ENCODE measurements around the gene LUC7L. TPM values are rescaled to one million over a fixed set of nuclear protein-coding genes. Genes with fewer than 3 reads are reported as not detected.

The LUC7L gene
- total RNA-seq, 1 donor from 2014 or later: 154 TPM

- Mint-ChIP-seq H3K4me3 (no peak within 1 kb of the TSS), H3K27ac (no peak within 1 kb of the TSS), H3K9me3 (no peaks in the 10 kb centered on the region), H3K36me3 (peaks cover 4% of the 10 kb centered on the region), H3K27me3 (peaks cover 63% of the 10 kb centered on the region), H3K4me1 (ENCODE audit: unreplicated experiment) (peaks cover 7% of the 10 kb centered on the region)
- TF ChIP-seq CTCF (conservative IDR thresholded peaks at IDR 0.05): no peak
- no peak for DNase-seq (ENCODE audit: extremely low spot score, unreplicated experiment)
Measured at GRCh38 chr16:152141-153128, 76.8 kb downstream of the LUC7L start, which contains the start of gene HBZ. Gene HBZ (plus strand): TSS chr16:152644. CDS start chr16:152910, 266 bp downstream.

GRCh38 chr16:149024-149660 lies 80.1 kb downstream of the LUC7L start:
- no peak overlapping the region for H3K4me3 Mint-ChIP-seq
- no peaks in the 10 kb centered on the region for H3K9me3 Mint-ChIP-seq
- peaks cover 43% of the 10 kb centered on the region for H3K27me3 Mint-ChIP-seq
- no peak for TF ChIP-seq CTCF (conservative IDR thresholded peaks at IDR 0.05)
- no peak for DNase-seq (ENCODE audit: extremely low spot score, unreplicated experiment)
- no peaks in the 10 kb centered on the region for H3K4me1 Mint-ChIP-seq (ENCODE audit: unreplicated experiment)
- H3K36me3 Mint-ChIP-seq: no peaks in the 10 kb centered on the region
- H3K27ac Mint-ChIP-seq: no peak overlapping the region

GRCh38 chr16:146646-147045 lies 82.6 kb downstream of the LUC7L start:
- H3K36me3 Mint-ChIP-seq: no peaks in the 10 kb centered on the region
- no peak overlapping the region for H3K27ac Mint-ChIP-seq
- TF ChIP-seq CTCF (conservative IDR thresholded peaks at IDR 0.05): no peak

GRCh38 chr16:144797-145252 lies 84.4 kb downstream of the LUC7L start:
- no peak for TF ChIP-seq CTCF (conservative IDR thresholded peaks at IDR 0.05)
- no peak overlapping the region for H3K27ac Mint-ChIP-seq
- no peaks in the 10 kb centered on the region for H3K36me3 Mint-ChIP-seq
- no peaks in the 10 kb centered on the region for H3K9me3 Mint-ChIP-seq
- no peak for DNase-seq (ENCODE audit: extremely low spot score, unreplicated experiment)
- no peak overlapping the region for H3K4me3 Mint-ChIP-seq
- no peaks in the 10 kb centered on the region for H3K4me1 Mint-ChIP-seq (ENCODE audit: unreplicated experiment)
- peaks cover 27% of the 10 kb centered on the region for H3K27me3 Mint-ChIP-seq

More at GRCh38 chr16:146646-147045, 82.6 kb downstream of the LUC7L start:
- H3K27me3 Mint-ChIP-seq: peaks cover 36% of the 10 kb centered on the region
- H3K4me1 Mint-ChIP-seq (ENCODE audit: unreplicated experiment): no peaks in the 10 kb centered on the region
- no peaks in the 10 kb centered on the region for H3K9me3 Mint-ChIP-seq
- no peak for DNase-seq (ENCODE audit: extremely low spot score, unreplicated experiment)
- H3K4me3 Mint-ChIP-seq: no peak overlapping the region

- Mint-ChIP-seq H3K4me1 (ENCODE audit: unreplicated experiment) (no peaks in the 10 kb centered on the region), H3K9me3 (no peaks in the 10 kb centered on the region), H3K27me3 (peaks cover 13% of the 10 kb centered on the region), H3K27ac (no peak overlapping the region), H3K4me3 (no peak overlapping the region), H3K36me3 (no peaks in the 10 kb centered on the region)
- no peak for TF ChIP-seq CTCF (conservative IDR thresholded peaks at IDR 0.05)
- no peak for DNase-seq (ENCODE audit: extremely low spot score, unreplicated experiment)
Measured at GRCh38 chr16:143456-143855, 85.8 kb downstream of the LUC7L start.
